Activated CD4-positive, alpha-beta memory T cell treated with anti-CD3 and anti-CD28 coated beads for 36 hours (primary cell): Measurements from ENCODE around the gene TNS3. TPM values are rescaled to one million over a fixed set of nuclear protein-coding genes. Genes with fewer than 3 reads are reported as not detected.
"Not testable (repeated sequence)": the region's sequence is repeated elsewhere in the genome, so short reads cannot be mapped to it uniquely, and the experiment has no call there.

ENCODE experiments used
- CTCF ChIA-PET: fragments of 350-600 bp; sonication (Branson Sonifier 250); formaldehyde crosslinking; loops from one replicate; lab custom pipeline; 2021; ENCODE audit warnings: antibody characterized with exemption, inconsistent platforms; lab: Charles Lee
- POLR2A ChIA-PET: fragments of 350-600 bp; sonication (Branson Sonifier 250); formaldehyde crosslinking; loops from one replicate; lab custom pipeline; 2021; ENCODE audit warnings: antibody characterized with exemption; lab: Charles Lee
- DNase-seq: peaks from one replicate; pipeline ENCODE4 v3.0.0-alpha.2; 2020
- H3K27ac Mint-ChIP-seq: one replicate; pipeline ENCODE4 v1.8.0; 2021; ENCODE audit warnings: mixed read lengths
- H3K27me3 Mint-ChIP-seq: one replicate; pipeline ENCODE4 v1.8.0; 2021; ENCODE audit warnings: mixed read lengths
- H3K36me3 Mint-ChIP-seq: one replicate; pipeline ENCODE4 v1.8.0; 2021; ENCODE audit warnings: mixed read lengths
- H3K4me1 Mint-ChIP-seq: one replicate; pipeline ENCODE4 v1.8.0; 2021; ENCODE audit warnings: low read depth, mixed read lengths
- H3K4me3 Mint-ChIP-seq: one replicate; pipeline ENCODE4 v1.8.0; 2021; ENCODE audit warnings: mild to moderate bottlenecking, mixed read lengths
- H3K9me3 Mint-ChIP-seq: one replicate; pipeline ENCODE4 v1.8.0; 2021; ENCODE audit warnings: mixed read lengths
- intact Hi-C: fragments of 100-400 bp; cut with micrococcal nuclease; formaldehyde crosslinking; loops from one replicate; pipeline ENCODE4 v1.15.1; 2023
- total RNA-seq, 2 experiments: library from RNA; stranded (reverse); gene quantifications; one replicate each; pipeline ENCODE4 v1.2.3, GENCODE V29; 2021

TNS3 gene
- total RNA-seq, 2 experiments from 2014 or later = 0.15 to 0.31 TPM

GRCh38 chr7:47586161-47586670, 4.3 kb upstream of the TNS3 start:
- H3K9me3 Mint-ChIP-seq, intact Hi-C loops, H3K4me3 Mint-ChIP-seq, H3K27ac Mint-ChIP-seq, H3K36me3 Mint-ChIP-seq, POLR2A ChIA-PET, H3K4me1 Mint-ChIP-seq, H3K27me3 Mint-ChIP-seq, CTCF ChIA-PET, DNase-seq: not testable (repeated sequence)

- Mint-ChIP-seq H3K36me3 (no peaks in the 10 kb centered on the region), H3K27me3 (peaks cover 17% of the 10 kb centered on the region), H3K9me3 (no peaks in the 10 kb centered on the region), H3K4me1 (no peaks in the 10 kb centered on the region), H3K27ac (no peak overlapping the region), H3K4me3 (no peak overlapping the region)
- ChIA-PET POLR2A (no interaction called here), CTCF (no interaction called here)
- intact Hi-C loops = no loop called here
- no peak for DNase-seq
These were observed 2.6 kb upstream of the TNS3 start for GRCh38 chr7:47584536-47584895.

- H3K4me1 Mint-ChIP-seq = no peaks in the 10 kb centered on the region
- H3K27me3 Mint-ChIP-seq = peaks cover 17% of the 10 kb centered on the region
- H3K4me3 Mint-ChIP-seq = no peak overlapping the region
- no peaks in the 10 kb centered on the region for H3K9me3 Mint-ChIP-seq
- ChIA-PET POLR2A (no interaction called here), CTCF (no interaction called here)
- H3K36me3 Mint-ChIP-seq = no peaks in the 10 kb centered on the region
- no peak for DNase-seq
- no peak overlapping the region for H3K27ac Mint-ChIP-seq
- intact Hi-C loops = no loop called here
These were observed 2.0 kb upstream of the TNS3 start for GRCh38 chr7:47583739-47584535.

GRCh38 chr7:47582764-47583738, 1.1 kb upstream of the TNS3 start:
- Mint-ChIP-seq H3K4me1 (no peaks in the 10 kb centered on the region), H3K36me3 (no peaks in the 10 kb centered on the region), H3K27me3 (peaks cover 17% of the 10 kb centered on the region), H3K27ac (no peak overlapping the region), H3K9me3 (no peaks in the 10 kb centered on the region), H3K4me3 (no peak overlapping the region)
- intact Hi-C loops = no loop called here
- no peak for DNase-seq
- ChIA-PET CTCF (no interaction called here), POLR2A (no interaction called here)

GRCh38 chr7:47581438-47581803, 490 bp downstream of the TNS3 start:
- Mint-ChIP-seq H3K27ac (no peak overlapping the region), H3K4me3 (no peak overlapping the region), H3K36me3 (no peaks in the 10 kb centered on the region), H3K9me3 (no peaks in the 10 kb centered on the region), H3K4me1 (no peaks in the 10 kb centered on the region), H3K27me3 (peaks cover 17% of the 10 kb centered on the region)
- ChIA-PET CTCF (no interaction called here), POLR2A (no interaction called here)
- DNase-seq = no peak
- intact Hi-C loops = no loop called here

GRCh38 chr7:47580811-47581331, 1.0 kb downstream of the TNS3 start:
- Mint-ChIP-seq H3K4me1 (no peaks in the 10 kb centered on the region), H3K36me3 (no peaks in the 10 kb centered on the region), H3K9me3 (no peaks in the 10 kb centered on the region), H3K4me3 (no peak overlapping the region), H3K27ac (no peak overlapping the region), H3K27me3 (peaks cover 17% of the 10 kb centered on the region)
- CTCF ChIA-PET = no interaction called here
- intact Hi-C loops = no loop called here
- POLR2A ChIA-PET = no interaction called here
- DNase-seq = no peak

- Mint-ChIP-seq H3K9me3 (no peaks in the 10 kb centered on the region), H3K36me3 (no peaks in the 10 kb centered on the region), H3K4me3 (no peak overlapping the region), H3K27me3 (peaks cover 17% of the 10 kb centered on the region), H3K27ac (no peak overlapping the region), H3K4me1 (no peaks in the 10 kb centered on the region)
- intact Hi-C loops = no loop called here
- ChIA-PET CTCF (no interaction called here), POLR2A (no interaction called here)
- no peak for DNase-seq
These were observed 1.7 kb downstream of the TNS3 start for GRCh38 chr7:47580175-47580706.

- Mint-ChIP-seq H3K27ac (no peak overlapping the region), H3K27me3 (peaks cover 17% of the 10 kb centered on the region), H3K36me3 (no peaks in the 10 kb centered on the region), H3K4me1 (no peaks in the 10 kb centered on the region), H3K4me3 (no peak overlapping the region), H3K9me3 (no peaks in the 10 kb centered on the region)
- CTCF ChIA-PET = no interaction called here
- intact Hi-C loops = no loop called here
- DNase-seq = no peak
- POLR2A ChIA-PET = no interaction called here
These were observed 2.5 kb downstream of the TNS3 start for GRCh38 chr7:47579458-47579857.

GRCh38 chr7:47578579-47579270, 3.2 kb downstream of the TNS3 start:
- no peak for DNase-seq
- no peak overlapping the region for H3K27ac Mint-ChIP-seq
- intact Hi-C loops = no loop called here
- ChIA-PET CTCF (no interaction called here), POLR2A (no interaction called here)
- no peaks in the 10 kb centered on the region for H3K9me3 Mint-ChIP-seq
- peaks cover 17% of the 10 kb centered on the region for H3K27me3 Mint-ChIP-seq
- no peaks in the 10 kb centered on the region for H3K36me3 Mint-ChIP-seq
- no peaks in the 10 kb centered on the region for H3K4me1 Mint-ChIP-seq
- no peak overlapping the region for H3K4me3 Mint-ChIP-seq

- intact Hi-C loops = no loop called here
- Mint-ChIP-seq H3K27me3 (peaks cover 11% of the 10 kb centered on the region), H3K9me3 (no peaks in the 10 kb centered on the region), H3K36me3 (no peaks in the 10 kb centered on the region), H3K4me3 (no peak overlapping the region), H3K4me1 (no peaks in the 10 kb centered on the region), H3K27ac (no peak overlapping the region)
- CTCF ChIA-PET = no interaction called here
- DNase-seq = no peak
- POLR2A ChIA-PET = no interaction called here
These were observed 4.5 kb downstream of the TNS3 start for GRCh38 chr7:47577321-47577919.

GRCh38 chr7:47576866-47577306, 5.0 kb downstream of the TNS3 start:
- H3K9me3 Mint-ChIP-seq = no peaks in the 10 kb centered on the region
- no peaks in the 10 kb centered on the region for H3K4me1 Mint-ChIP-seq
- ChIA-PET POLR2A (no interaction called here), CTCF (no interaction called here)
- DNase-seq = no peak
- H3K36me3 Mint-ChIP-seq = no peaks in the 10 kb centered on the region
- intact Hi-C loops = no loop called here
- H3K27me3 Mint-ChIP-seq = peaks cover 8% of the 10 kb centered on the region
- no peak overlapping the region for H3K27ac Mint-ChIP-seq
- no peak overlapping the region for H3K4me3 Mint-ChIP-seq
